ENCODE measurements around the gene MRPS22.

DNA sequence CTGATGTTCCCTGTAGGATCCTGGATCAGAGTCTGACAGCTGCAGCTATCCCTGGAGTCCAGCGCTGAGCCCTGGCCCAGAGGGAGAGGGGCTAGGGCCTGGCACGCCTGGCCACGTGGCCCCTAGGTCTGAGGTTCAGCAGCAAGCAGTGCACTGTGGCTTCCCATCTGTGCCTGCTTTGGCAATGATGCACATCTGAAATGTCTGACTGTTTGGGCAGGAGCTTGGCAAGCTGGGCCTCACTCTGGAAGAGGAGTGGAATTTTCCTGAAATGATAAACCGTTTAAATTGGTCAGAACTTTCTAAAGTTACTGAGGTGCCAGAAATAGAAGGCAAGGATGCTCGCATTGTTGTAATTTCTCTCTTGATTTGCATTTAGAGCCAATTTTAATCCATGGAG is 48.8 kb upstream of the MRPS22 start:
- TF ChIP-seq, protein P1, sequence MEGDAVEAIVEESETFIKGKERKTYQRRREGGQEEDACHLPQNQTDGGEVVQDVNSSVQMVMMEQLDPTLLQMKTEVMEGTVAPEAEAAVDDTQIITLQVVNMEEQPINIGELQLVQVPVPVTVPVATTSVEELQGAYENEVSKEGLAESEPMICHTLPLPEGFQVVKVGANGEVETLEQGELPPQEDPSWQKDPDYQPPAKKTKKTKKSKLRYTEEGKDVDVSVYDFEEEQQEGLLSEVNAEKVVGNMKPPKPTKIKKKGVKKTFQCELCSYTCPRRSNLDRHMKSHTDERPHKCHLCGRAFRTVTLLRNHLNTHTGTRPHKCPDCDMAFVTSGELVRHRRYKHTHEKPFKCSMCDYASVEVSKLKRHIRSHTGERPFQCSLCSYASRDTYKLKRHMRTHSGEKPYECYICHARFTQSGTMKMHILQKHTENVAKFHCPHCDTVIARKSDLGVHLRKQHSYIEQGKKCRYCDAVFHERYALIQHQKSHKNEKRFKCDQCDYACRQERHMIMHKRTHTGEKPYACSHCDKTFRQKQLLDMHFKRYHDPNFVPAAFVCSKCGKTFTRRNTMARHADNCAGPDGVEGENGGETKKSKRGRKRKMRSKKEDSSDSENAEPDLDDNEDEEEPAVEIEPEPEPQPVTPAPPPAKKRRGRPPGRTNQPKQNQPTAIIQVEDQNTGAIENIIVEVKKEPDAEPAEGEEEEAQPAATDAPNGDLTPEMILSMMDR (IDR thresholded peaks at IDR 0.05; ENCODE audit: control extremely low read depth in 1 of 3, insufficient read depth in 1 of 3, low read depth in 1 of 3, low read length in 3 of 3), result no peak
- no peak for TF ChIP-seq FOSL1 (IDR thresholded peaks at IDR 0.05; ENCODE audit: insufficient read depth, low read depth, low read length)
- TF ChIP-seq MAFK (IDR thresholded peaks at IDR 0.05; ENCODE audit: low read depth, low read length), result no peak
- TF ChIP-seq GABPA (IDR thresholded peaks at IDR 0.05; ENCODE audit: borderline replicate concordance, insufficient read depth, low read length), result no peak
- TF ChIP-seq, protein P2, sequence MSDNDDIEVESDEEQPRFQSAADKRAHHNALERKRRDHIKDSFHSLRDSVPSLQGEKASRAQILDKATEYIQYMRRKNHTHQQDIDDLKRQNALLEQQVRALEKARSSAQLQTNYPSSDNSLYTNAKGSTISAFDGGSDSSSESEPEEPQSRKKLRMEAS (IDR thresholded peaks at IDR 0.05), result no peak
- TF ChIP-seq RFX5 (IDR thresholded peaks at IDR 0.05; ENCODE audit: borderline replicate concordance, low read depth, low read length), result no peak
- no peak for TF ChIP-seq TCF12 (IDR thresholded peaks at IDR 0.05; ENCODE audit: low read depth, low read length)
- TF ChIP-seq BRCA1 (IDR thresholded peaks at IDR 0.05; ENCODE audit: low read depth, low read length), result no peak
- TF ChIP-seq EZH2 (IDR thresholded peaks at IDR 0.05; ENCODE audit: low read depth, low read length, severe bottlenecking), result no peak
- no peak for TF ChIP-seq SP1 (IDR thresholded peaks at IDR 0.05; ENCODE audit: low read depth, low read length)
- TF ChIP-seq EP300 (IDR thresholded peaks at IDR 0.05; ENCODE audit: borderline replicate concordance in 1 of 2, low read depth in 2 of 2, low read length in 2 of 2), result no peak

Data from H1 (cell line).